HG03097 (cell line): Measurements from ENCODE around the gene SHB.
A peak's percentile ranks its signal among the peaks of the same experiment; 100 is the strongest.

Experiments used
- ATAC-seq: cut with Tn5 transposase; IDR thresholded peaks from one replicate; pipeline ENCODE4 v1.9.1; 2021; ENCODE audit not compliant: unreplicated experiment, low FRiP score

The SHB gene

GRCh38 chr9:38011991-38012390, 57.0 kb downstream of the SHB start:
- no peak for ATAC-seq

GRCh38 chr9:38010918-38011704, 57.9 kb downstream of the SHB start:
- ATAC-seq, result no peak

GRCh38 chr9:38009990-38010389, 59.0 kb downstream of the SHB start:
- ATAC-seq, result no peak

GRCh38 chr9:38009035-38009501, 60.0 kb downstream of the SHB start:
- ATAC-seq, result no peak

GRCh38 chr9:38008168-38009034, 60.6 kb downstream of the SHB start:
- ATAC-seq, result peak; percentile 86

GRCh38 chr9:38007016-38007415, 62.0 kb downstream of the SHB start:
- ATAC-seq, result no peak

- ATAC-seq, result no peak
Measured at GRCh38 chr9:38006163-38006562, 62.9 kb downstream of the SHB start.

- ATAC-seq, result no peak
Measured at GRCh38 chr9:38004809-38005560, 64.0 kb downstream of the SHB start.

GRCh38 chr9:38003946-38004808, 64.8 kb downstream of the SHB start:
- no peak for ATAC-seq

GRCh38 chr9:38003230-38003629, 65.8 kb downstream of the SHB start:
- no peak for ATAC-seq

GRCh38 chr9:38001430-38001829, 67.6 kb downstream of the SHB start:
- ATAC-seq, result no peak

- ATAC-seq, result no peak
Measured at GRCh38 chr9:38000735-38001134, 68.3 kb downstream of the SHB start.

- ATAC-seq, result no peak
Measured at GRCh38 chr9:38000332-38000731, 68.7 kb downstream of the SHB start.

GRCh38 chr9:37999588-38000189, 69.3 kb downstream of the SHB start:
- ATAC-seq, result no peak

- no peak for ATAC-seq
Measured at GRCh38 chr9:37998881-37999587, 70.0 kb downstream of the SHB start.

- ATAC-seq, result no peak
Measured at GRCh38 chr9:37997636-37998374, 71.2 kb downstream of the SHB start.

GRCh38 chr9:37996819-37997217, 72.2 kb downstream of the SHB start:
- ATAC-seq, result no peak
